ENCODE results near the gene FERMT2.
A peak's percentile ranks its signal among the peaks of the same experiment; 100 is the strongest.

The FERMT2 gene, protein sequence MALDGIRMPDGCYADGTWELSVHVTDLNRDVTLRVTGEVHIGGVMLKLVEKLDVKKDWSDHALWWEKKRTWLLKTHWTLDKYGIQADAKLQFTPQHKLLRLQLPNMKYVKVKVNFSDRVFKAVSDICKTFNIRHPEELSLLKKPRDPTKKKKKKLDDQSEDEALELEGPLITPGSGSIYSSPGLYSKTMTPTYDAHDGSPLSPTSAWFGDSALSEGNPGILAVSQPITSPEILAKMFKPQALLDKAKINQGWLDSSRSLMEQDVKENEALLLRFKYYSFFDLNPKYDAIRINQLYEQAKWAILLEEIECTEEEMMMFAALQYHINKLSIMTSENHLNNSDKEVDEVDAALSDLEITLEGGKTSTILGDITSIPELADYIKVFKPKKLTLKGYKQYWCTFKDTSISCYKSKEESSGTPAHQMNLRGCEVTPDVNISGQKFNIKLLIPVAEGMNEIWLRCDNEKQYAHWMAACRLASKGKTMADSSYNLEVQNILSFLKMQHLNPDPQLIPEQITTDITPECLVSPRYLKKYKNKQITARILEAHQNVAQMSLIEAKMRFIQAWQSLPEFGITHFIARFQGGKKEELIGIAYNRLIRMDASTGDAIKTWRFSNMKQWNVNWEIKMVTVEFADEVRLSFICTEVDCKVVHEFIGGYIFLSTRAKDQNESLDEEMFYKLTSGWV

DNA sequence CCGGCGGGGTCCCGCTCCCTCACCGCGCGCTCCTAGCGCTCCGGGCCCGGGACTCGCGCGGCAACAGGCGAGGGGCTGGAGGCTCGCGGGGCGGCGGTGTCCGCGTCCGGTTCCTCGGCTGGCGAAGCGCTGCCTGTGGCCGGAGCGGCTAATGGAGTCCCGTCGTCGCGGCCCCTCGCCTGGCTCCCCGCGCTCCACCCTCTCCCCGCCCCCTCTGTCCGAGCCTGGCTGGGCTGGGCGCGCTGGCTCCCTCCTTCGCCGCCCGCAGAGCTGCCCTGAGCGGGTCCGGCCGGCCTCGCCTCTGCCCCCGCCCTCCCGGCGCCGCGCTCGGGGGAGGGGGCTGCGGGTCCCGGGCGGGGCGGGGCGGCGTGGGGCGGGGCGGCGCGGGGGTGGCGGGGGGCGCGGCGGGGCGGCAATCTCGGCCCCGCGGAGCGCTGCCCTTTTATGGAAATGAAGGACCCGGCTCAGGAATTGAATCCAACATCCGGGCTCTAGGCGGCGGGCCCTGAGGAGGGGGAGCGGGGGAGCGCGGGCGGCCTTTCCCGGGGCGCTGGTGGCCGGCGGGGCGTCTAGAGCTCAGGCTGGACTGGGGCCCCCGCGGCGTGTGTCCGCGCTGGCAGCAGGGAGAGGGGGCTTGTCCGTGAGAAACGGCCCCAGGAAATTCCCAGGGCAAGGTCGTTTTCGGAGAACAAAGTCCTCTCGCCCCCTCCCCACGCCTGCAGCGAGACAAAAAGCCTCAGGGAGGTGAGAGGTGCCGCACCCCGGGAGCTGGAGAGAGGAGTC lies at the start of gene FERMT2:
FERMT2 (minus strand) TSS at position 153 of the 783 bp plus-strand sequence. CDS start 482 bp downstream, outside the sequence.
- DNase-seq (ENCODE audit: low spot score), result no peak

DNA sequence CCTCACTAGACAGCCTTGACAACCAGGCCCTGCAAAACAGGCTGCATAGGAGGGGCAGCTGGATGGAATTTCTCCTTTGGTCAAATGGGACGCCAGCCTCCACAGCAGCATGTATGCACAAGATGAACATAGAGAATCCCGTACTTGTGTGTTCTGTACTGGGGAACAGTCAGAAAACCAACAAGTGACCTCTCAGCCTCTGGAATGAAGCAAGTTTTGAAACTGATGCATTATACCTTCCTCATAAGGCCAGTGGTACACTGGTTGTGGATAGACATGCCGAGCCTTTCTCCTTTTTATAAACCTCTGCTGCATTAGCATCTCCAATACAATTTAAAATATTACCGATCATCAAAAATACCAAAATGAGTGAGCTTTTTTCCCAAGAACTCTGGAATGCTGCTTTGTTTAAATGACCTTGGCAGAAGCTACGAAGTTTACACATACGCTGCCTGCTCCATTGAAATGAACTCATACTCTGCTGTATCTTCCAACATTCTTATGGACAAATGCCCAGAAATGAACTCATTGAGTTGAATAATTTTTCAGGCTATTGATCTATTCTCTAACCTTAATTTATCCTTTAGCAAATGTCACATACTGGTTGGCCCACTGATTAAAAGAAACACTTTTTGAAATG lies 47.6 kb upstream of the FERMT2 start:
- DNase-seq (ENCODE audit: low spot score), result no peak

DNA sequence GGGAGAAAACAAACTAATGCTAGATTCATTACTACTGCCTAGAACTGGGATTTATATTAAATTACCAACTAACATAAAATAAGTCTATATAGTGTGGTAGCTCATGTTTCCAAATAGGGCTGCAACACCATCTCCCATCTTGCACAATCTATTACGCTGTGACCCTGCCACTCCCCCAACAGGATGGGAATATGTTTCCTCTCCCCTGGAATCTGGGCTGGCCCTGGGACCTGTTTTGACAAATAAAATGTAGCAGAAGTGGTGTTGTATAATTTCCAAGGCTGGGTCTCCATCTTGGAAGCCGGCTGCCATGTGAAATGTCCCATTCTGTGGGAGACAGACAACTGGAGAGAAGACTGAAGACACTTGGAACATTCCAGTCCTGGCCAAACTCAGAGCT lies 45.6 kb upstream of the FERMT2 start:
- no peak for DNase-seq (ENCODE audit: low spot score)

DNA sequence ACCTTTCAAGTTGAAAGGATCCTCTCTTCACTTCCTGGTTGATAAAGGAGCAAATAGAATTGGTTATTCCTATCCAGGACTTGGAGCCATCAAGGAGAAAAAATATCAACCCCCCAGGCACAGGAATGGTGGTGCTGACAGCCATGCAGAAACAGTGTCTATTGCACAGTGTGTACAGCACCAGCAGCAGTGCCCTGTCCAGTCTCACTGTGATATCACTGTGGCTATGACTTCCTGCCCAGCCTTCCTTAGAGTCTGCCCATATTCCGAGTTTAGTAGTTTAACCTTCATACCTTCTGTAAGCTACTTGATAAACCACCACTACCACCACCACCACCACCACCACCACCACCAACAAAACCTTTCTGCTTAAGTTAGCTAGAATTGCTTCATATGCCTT lies 45.1 kb upstream of the FERMT2 start:
- no peak for DNase-seq (ENCODE audit: low spot score)

DNA sequence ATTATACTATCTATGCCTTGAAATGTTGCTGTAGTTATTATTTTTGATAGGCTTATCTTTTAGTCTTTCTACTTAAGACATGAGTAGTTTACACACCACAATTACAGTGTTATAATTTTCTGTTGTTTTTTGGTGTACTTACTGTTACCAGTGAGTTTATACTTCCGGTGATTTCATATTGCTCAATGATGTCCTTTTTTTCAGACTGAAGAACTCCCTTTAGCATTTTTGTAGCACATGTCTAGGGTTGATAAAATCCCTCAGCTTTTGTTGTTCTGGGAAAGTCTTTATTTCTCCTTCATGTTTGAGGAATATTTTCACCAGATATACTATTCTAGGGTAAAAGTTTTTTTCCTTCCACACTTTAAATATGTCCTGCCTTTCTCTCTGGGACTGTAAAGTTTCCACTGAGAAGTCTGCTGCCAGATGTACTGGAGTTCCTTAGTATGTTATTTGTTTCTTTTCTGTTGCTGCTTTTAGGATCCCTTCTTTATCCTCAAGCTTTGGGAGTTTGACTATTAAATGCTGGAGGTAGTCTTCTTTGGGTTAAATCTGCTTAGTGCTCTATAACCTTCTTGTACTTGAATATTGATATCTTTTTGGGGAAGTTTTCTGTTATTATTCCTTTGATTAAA lies 41.5 kb upstream of the FERMT2 start:
- DNase-seq (ENCODE audit: low spot score), result no peak

DNA sequence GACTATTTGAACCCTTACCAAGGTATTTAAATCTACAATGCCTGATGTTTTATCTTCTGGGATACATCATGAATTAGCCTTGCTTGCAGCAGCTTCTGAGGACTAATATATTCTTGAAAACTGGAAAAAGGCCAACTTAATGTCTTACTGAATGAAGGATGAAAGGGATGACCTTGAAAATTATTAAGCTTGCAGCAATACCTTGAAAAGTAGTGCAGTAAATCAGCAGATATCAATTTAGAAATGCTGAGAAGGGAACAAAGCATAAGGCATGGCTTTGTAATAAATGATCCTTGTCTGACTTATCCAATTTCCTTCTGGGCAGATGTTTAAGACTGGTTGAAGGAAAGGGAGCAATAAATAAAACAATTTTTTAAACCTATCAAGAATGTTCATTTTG lies 37.3 kb upstream of the FERMT2 start:
- peak; percentile 24 for DNase-seq (ENCODE audit: low spot score)

DNA sequence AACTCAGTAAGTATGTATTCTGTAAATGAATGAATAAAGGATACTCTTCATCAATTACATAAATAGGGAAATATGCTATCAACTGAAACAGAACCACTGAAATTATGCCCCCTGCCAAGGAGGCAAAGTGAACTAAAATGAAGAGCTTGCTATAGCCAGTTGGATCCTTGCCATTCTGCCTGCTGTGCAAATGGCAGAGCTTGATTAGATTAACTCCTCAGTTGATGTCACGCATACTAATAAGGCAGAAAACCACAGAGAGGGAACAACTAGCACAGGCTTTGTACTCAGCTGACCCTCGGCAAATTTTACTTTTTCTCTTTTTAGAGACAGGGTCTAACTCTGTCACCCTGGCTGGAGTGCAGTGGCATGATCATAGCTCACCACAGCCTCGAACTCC lies 36.7 kb upstream of the FERMT2 start:
- peak; percentile 81 for DNase-seq (ENCODE audit: low spot score)

DNA sequence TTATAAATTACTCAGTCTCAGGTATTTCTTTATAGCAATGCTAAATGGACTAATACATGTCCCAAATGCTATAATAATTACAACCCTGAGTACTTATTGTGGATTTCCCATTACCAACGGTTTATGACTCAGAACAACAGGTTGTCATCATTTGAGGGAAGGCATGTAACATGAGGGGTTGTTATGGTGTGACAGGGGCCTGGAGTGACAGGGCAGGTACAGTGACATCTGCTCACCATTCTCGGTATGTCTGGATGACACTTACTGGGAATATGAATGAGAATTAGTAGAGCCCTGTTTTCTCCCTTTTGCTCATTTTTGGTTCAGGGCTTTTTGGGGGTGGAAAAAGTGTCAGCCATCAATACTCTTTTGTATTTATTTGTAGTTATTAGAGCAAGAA lies 36.2 kb upstream of the FERMT2 start:
- DNase-seq (ENCODE audit: low spot score), result peak; percentile 32

DNA sequence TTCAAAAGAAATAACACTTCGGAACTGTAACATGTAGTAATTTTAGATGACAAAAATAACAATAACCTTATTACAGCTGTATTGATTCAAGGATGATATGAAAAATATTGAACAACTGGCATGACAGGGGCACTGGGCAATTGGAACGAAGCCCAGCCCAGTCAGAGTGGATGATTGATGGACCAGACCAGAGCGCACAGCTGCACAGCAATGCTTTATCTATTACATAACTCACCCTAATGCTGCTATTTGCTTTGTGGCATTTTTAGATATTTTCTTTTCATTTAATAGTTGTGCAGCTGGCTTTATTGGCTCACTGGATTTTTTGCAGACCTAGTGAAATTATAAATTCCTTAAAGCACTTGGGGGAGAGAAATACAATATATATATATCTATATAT lies 26.9 kb upstream of the FERMT2 start:
- no peak for DNase-seq (ENCODE audit: low spot score)

DNA sequence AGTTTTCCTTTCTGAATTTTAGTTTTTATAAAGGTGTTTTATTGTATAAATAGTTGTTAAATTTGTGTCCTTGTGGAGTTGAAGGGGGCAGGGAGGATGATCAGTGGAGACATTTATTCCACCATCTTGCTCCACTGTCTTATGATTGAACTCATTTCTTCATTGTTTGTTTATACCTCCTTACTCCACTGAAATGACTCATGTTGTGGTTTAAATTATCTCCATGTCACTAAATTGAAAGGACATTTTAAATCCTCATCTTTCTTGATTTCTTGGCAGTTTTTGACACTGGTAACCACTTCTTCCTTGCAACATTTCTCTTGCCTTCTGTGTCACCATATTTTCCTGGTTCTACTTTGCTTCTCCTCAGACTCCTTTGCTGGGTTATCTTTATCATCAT lies 23.6 kb upstream of the FERMT2 start:
- no peak for DNase-seq (ENCODE audit: low spot score)

DNA sequence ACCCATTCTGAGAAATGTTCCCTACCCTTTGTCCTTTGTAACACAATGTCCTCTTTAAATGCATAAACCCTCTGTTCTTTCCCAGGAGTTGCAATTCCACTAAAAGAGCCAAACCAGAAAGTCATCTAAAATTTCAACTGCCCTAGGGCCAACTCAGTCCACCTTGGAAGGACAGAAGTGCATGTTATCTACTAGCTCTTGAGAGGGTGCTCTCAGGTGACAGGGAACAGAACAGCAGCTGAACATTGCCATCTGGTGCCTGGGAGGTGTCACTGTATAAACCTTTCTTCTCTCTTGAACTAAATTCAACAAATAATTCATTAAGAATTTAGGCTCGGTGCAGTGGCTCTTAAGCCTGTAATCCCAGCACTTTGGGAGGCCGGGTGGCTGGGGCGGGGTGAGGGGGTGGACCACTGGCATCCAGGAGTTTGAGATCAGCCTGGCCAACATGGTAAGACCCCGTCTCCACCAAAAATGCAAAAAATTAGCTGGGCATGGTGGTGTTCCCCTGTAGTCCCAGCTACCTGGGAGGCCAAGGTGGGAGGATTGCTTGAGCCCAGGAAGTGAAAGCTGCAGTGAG lies 10.3 kb upstream of the FERMT2 start:
- no peak for DNase-seq (ENCODE audit: low spot score)

DNA sequence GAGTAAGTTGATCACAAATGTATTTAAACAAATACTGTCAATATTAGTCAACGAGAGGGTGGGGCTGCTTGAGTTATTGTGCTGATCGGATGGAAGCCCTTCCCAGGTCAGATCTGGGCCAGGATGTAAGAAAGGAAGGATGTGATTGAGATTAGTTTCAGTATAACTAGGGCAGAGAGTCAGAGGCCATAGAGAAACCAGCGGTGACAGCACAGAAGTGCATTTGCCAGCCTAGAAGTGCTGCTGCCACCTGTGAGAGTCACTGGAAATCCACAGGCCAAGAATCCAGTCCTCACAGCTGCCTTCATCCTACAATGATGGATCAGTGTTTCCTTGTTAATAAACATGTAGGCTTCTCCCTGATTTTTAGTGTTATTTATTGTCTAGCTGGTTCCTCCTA lies 9.8 kb upstream of the FERMT2 start:
- DNase-seq (ENCODE audit: low spot score), result no peak

DNA sequence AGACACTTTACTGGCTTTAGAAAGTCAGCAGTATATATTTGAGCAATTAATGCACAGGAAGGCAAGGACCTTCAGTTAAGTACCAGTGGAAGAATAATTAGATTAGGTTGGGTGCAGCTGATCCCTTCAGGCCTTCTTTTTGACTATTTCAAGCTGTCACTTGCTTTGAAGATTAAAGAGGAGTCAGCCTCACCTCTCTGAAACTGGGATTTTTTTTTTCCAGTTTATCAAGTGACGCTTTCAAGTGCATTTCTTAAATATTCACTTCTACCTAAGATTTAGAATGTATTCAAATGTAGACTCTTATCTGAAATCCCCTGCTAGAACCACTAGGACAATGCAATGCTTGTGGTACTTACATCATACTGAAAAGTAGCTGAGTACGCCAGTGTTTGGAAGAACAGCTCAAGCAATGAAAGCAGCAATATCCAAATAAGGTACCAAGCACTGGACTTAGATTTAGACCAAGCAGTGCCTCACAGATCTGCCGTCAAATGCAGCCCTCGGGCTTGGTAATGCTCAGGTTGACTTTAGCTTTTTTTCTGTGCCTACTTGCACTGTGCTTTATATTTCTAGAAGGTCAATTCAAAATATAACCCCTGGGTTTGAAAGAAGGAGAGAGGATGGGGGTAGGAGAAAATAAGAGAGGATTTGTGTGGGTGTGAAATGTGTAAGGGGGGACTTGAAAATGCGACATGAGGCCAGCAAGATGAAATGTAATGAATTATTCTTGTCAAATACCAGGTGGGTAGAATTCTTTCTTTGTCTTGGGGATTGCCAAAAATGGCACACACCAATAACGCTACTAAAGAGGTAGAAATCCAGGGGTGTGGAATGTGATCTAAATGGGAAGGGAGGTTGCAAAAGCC lies 3.7 kb upstream of the FERMT2 start:
- no peak for DNase-seq (ENCODE audit: low spot score)

DNA sequence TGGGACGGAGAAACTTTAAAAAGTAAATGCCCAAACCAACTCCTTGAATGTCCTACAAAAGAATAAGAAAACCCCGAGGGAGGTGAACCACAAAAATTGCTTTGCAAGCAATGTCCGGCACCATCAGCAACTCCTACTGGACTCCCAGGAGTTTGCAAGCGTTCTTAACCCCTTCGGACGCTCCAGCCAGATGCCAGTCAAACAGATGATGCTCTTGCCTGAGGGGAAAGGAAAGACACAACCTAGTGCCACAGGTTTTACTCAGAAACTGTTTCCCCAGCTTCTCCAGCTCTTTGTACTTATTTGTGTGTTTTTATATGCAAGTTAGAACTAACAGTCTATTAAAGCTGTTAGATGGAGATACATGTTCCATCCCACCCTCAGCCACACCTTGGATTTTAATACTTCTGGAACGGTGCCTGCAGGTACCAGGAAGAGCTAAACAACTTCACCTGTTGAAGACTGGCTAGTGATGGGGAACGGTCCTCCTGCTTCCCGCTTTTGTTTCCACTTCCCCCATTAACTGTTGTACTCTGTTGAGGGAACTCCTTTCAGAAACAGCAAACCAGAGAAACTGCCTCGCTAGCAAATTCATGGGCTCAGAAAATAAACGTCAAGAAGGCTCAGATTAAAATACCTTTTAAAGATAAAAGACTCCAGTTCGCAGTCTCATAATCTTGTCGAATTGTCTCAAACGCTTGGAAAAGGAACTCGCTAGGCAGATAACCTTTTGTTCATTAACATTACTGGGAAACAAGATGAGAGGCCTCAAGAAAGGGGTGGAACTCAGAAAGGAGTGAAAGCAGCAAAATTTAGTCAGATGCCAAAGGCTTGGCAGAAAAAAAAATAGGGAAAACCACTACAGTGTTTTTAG lies 1.1 kb upstream of the FERMT2 start:
- no peak for DNase-seq (ENCODE audit: low spot score)

DNA sequence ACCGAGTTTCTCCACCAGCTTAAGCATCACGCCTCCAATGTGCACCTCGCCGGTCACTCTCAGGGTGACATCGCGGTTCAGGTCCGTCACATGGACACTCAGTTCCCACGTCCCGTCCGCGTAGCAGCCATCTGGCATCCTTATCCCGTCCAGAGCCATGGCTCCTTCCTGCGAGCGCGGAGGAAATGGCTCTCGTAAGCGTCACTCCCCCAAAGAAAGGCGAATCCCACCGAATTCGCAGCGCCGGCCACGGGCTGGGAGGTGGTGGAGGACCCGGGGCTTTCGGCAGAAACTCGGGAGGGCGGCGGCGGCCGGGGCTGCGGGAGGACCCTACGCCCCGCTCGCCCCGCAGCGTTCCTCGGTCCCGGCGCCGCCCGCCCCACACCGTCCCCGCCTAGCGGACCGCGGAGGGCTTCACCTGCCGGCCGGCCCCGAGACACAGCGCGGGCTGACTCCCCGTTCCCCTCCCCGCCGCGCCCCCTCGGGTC lies 396 bp downstream of the FERMT2 start:
- DNase-seq (ENCODE audit: low spot score), result no peak

DNA sequence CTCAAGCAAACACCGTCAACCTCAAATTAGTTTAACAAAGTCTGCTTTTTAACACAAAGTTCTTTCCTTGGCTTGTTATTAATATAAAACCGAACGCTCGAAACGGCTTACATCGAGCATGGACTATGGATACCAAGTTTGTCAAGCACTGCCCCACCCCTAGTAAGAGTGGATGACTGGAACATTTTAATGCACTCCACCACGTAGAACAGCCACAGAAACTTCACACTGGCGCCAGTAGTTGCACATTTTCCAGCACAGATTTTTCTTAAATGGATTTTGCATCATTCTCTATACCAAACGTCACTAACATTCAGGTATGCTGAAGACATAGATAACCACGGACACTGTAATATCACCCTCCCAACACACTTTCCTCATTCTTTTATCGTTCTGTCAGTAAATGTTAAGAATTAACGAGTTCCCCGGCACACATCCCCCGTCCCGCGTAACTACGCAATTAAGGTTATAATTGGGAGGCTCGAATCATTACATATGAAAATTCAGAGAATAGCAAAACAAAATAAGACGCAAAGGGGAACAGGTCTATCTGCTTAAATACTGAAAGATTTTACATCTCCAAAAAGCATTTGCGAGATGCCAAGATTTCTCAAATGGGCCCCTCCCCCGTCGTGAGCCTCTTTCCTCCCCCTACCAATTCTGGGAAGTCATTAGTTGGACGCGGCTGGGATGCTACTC lies 990 bp downstream of the FERMT2 start:
- DNase-seq (ENCODE audit: low spot score), result no peak

DNA sequence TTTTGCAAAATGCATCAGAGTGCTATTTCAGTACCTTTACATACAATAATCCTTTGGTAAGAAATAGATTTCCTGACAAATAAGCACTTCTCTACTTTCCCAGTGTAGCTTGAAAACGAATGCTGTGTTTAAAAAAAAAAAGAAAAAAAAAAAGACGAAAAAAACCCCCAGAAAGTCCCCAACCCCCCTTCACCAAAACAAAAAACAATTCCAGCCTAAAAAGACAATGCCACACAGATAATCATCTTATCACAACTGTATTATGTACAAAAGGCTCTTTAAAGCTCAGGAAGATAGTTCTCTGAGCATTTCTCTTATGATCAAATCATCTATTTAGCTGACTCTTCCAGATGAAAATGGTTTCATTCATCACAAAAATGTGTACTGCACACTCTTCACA lies 1.6 kb downstream of the FERMT2 start:
- DNase-seq (ENCODE audit: low spot score), result no peak

DNA sequence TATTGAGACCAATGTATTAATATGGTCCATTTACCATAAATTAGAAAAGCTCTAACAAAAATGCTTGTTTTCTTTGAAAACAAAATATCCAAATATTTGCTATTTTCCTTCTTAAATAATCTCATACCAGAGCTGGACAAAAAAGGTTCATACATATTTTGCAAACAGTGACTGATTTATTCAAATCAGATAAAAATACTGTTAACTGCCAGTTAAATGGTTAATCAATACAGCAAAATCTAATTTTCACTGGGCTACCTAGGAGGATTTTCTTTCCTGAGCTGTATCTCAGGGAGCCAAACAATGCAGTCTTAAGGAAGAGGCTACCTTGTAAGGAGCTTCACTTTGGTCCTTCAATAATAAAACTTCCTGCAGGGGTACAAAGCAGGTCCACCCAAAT lies 2.0 kb downstream of the FERMT2 start:
- no peak for DNase-seq (ENCODE audit: low spot score)

DNA sequence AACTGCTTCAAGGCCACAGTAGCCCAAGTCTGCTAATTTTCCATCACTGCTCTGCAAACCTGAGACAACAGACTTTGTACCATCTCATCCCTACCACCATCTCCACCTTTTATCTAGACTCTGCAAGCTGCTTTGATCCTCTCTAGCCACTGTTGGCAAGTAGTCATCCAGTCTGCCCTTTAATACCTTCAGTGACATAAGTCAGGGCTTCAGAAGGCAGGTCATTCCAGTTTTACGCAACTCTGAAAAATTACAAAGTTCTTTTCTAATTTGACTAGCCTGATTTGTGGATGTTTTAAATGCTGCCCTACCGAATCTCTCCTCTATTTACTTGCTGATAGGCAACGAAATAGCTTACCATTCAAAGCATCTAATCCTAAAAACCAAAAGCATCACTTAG lies 2.8 kb downstream of the FERMT2 start:
- DNase-seq (ENCODE audit: low spot score), result no peak

Measured in hematopoietic multipotent progenitor cell treated with erythropoietin and hydrocortisone succinate and interleukin-3 and kit ligand, for 15 days (in vitro differentiated cells).